ENCODE data around the gene OCLN.
"Not testable (repeated sequence)": the region's sequence is repeated elsewhere in the genome, so short reads cannot be mapped to it uniquely, and the experiment has no call there.

OCLN gene, protein sequence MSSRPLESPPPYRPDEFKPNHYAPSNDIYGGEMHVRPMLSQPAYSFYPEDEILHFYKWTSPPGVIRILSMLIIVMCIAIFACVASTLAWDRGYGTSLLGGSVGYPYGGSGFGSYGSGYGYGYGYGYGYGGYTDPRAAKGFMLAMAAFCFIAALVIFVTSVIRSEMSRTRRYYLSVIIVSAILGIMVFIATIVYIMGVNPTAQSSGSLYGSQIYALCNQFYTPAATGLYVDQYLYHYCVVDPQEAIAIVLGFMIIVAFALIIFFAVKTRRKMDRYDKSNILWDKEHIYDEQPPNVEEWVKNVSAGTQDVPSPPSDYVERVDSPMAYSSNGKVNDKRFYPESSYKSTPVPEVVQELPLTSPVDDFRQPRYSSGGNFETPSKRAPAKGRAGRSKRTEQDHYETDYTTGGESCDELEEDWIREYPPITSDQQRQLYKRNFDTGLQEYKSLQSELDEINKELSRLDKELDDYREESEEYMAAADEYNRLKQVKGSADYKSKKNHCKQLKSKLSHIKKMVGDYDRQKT

DNA sequence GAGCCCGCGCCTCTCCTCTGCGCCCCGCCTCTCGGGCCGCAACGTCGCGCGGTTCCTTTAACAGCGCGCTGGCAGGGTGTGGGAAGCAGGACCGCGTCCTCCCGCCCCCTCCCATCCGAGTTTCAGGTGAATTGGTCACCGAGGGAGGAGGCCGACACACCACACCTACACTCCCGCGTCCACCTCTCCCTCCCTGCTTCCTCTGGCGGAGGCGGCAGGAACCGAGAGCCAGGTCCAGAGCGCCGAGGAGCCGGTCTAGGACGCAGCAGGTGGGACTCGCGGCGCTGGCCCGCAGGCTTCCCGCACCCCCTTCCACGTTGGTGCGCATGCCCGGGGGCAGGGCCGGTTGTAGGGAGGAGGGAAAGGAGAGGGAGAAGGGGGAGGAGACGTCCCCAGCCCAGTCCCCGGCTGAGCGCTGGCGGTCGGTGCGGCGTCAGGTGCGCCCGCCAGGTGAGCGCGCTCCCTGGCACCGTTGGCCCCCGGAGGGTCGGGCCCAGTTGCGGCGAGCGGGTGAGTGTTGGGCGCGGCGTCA lies at the start of gene OCLN:
OCLN (plus strand) TSS at position 400 of the 532 bp plus-strand sequence. CDS start 11,455 bp downstream, outside the sequence.
- DNase-seq (ENCODE audit: low spot score): peak; percentile 75

DNA sequence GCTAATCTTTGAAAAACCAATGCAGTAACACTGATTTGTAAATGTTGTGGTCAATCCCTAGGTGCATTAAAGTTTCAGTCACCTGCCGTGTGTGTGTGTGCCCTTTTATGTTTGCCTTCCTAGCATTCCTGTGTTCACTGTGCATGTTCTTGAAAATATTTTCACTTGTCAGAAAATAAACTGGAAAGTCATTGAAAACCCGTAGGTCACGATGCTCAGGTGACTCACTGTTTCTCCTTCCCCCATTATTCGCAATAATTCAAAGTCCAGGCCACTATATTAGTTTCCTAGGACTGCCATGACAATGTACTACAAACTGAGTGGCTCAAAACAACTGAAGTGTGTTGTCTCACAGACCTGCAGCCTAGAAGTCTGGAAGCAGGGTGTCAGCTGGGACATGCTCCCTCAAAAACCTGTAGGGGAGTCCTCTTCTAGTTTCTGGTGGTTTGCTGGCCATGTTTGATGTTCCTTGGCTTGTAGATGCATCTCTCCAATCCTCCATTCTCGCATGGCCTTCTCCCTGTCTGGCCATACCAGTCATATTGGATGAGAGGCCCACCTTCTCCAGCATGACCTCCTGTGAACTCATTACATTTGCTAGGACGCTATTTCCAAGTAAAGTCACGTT lies 48.3 kb upstream of the OCLN start:
- no peak for DNase-seq (ENCODE audit: low spot score)

DNA sequence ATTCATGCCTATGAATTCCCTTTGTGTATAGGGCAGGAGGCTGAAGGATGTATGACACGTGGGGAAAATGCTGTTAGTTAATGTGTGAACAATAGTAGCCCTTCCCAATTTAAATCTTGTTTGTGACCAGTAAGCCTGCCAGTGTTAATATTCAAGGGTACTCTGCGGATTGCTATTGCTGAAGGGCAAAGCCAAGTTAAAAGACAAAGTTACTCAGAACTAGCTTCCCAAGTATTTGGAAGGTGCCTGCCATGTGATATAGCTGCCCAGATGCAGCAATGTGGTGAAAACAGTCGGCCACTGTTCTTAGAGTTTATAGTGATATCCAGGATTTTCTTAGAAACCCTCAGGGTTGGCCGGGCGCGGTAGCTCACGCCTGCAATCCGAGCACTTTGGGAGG lies 43.1 kb upstream of the OCLN start:
- no peak for DNase-seq (ENCODE audit: low spot score)

DNA sequence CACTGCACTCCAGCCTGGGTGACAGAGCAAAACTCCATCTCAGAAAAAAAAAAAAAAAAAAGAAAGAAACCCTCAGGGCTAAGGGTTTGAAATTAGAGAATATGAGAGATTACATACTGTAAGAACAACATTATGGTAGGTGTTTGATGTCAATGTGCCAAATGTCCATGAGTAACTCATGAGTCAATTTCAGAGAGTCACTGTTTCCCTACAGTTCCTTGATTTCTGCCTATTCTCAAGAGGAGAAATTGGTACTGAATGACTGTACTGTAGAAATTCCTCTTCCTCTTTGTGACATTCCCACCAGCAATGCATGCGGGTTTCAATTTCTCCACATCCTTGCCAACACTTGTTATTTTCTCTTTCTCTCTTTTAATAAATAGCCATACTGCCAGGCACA lies 42.5 kb upstream of the OCLN start:
- DNase-seq (ENCODE audit: low spot score): no peak

DNA sequence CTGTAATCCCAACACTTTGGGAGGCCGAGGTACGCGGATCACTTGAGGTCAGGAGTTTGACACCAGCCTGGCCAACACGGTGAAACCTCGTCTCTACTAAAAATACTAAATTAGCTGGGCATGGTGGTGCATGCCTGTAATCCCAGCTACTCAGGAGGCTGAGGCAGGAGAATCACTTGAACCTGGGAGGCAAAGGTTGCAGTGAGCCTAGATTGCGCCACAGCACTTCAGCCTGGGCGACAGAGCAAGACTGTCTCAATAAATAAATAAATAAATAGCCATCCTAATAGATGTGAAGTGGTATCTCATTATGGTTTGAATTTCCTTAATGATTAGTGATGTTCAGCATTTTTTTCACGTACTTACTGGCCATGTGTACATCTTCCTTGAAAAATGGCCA lies 42.1 kb upstream of the OCLN start:
- DNase-seq (ENCODE audit: low spot score): not testable (repeated sequence)

DNA sequence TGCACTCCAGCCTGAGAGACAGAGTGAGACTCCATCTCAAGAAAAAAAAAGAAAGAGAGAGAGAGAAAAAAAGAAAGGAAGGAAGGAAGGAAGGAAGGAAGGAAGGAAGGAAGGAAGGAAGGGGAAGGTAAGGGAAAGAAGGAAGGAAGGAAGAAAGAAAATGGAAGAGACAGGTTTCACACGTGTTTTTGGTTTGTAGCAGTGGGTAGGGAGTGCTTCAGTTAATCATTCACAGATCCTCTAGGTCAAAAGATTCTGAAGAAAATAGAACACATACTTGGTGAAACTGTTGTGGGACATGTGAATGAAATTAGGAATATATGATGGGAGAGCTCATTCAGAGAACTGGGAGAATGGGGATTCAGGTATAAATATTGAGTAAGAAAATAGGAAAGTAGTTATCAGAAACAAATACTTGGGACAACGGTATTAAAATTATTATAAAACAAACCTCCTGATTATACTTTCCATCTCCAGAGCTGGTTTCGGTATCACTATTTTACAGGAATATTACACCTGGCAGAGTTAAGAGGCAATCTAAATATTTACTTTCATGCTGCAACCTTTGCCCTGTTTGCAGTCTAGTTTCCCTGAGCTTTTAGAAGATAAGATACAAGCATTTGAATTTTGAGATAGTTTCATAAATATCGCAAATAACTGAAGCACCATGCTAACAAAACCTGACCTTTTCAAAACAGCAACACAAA lies 40.5 kb upstream of the OCLN start:
- DNase-seq (ENCODE audit: low spot score): no peak

DNA sequence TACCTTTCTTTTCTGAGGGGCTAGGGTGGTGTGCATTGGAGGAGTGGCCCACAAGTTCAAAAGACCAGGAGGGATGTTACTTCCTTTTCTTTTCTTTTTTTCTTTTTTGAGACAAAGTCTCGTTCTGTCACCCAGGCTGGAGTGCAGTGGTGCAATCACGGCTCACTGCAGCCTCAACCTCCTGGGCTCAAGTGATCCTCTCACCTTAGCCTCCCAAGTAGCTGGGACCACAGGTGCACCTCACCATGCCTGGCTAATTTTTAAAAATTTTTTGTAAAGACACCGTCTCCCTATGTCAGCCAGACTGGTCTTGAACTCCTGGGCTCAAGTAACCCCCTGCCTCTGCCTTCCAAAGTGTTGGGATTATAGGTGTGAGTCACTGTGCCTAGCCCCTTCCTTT lies 39.1 kb upstream of the OCLN start:
- not testable (repeated sequence) for DNase-seq (ENCODE audit: low spot score)

DNA sequence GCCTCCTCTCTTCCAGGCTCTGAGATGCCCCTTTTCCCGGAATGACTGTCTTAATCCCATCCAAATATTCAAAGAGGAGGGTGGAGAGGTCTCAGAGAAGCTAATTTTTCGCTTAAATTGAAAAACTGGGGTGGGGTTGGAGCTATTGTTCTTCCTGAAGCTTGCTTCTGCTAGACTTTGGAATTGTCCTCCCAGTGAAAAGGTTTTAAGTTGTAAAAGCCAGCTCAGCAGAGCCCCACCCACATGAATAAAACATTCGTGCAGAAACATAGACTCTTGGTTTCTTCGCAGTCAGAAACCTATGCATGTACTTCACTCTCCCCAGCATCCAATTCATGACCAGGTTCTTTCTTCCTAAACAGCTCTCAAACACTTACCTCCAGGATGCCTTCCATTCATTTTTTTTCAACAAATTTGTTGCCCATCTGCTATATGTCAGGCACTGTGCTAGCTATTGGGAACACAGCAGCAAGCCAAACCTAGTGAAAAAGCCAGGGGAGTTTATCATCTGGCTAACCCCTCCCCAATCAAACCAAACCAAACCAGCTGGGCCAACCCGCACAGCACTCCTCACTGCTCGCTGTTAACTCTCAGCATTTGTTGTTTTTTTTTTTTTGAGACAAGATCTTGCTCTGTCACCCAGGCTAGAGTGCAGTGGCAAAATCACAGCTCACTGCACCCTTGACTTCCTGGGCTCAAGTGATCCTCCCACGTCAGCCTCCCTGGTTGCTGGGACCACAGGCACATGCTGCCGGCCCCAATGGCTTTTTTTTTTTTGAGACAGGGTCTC lies 37.9 kb upstream of the OCLN start:
- no peak for DNase-seq (ENCODE audit: low spot score)

DNA sequence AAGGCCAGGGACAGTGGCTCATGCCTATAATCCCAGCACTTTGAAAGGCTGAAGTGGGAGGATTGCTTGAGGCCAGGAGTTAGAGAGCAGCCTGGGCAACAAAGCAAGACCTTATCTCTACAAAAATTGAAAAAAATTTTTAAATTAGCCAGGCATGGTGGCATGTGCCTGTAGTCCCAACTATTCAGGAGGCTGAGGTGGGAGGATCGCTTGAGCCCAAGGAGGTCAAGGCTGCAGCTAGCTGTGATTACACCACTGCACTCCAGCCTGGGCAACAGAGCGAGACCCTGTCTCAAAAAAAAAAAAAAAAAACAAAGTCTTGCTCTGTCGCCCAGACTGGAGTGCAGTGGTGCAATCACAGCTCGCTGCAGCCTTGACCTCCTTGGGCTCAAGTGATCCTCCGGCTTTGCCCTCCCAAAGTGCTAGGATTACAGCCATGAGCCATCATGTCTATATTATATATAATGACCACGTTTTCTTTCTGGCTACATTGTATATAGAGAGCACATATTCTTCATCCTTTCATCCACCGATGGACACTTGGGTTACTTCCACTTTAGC lies 37.1 kb upstream of the OCLN start:
- not testable (repeated sequence) for DNase-seq (ENCODE audit: low spot score)

DNA sequence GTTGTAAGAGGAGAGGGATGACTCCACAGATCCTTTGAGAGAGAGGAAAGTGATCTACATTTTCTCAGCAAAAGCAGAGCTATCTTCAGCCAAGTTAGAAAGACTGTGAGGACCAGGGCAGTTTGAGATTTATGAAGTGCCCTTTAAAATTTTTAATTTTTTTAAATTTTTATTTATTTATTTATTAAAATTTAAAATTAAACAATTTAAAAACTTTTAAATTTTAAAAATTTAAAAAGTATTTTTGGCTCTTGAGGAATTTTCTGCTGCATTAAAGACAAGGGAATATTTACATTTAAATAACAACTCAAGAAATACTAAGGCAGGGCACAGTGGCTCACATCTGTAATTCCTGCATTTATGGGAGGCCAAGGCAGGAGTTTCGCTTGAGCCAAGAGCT lies 30.4 kb upstream of the OCLN start:
- no peak for DNase-seq (ENCODE audit: low spot score)

DNA sequence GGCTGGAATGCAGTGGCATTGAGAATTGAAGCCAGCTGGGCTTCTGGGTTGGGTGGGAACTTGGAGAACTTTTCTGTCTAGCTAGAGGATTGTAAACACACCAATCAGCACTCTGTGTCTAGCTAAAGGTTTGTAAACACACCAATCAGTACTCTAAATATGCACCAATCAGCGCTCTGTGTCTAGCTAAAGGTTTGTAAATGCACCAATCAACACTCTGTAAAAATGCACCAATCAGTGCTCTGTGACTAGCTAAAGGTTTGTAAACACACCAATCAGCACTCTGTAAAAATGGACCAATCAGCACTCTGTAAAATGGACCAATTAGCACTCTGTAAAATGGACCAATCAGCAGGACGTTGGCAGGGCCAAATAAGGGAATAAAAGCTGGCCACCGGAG lies 26.2 kb upstream of the OCLN start:
- DNase-seq (ENCODE audit: low spot score): not testable (repeated sequence)

DNA sequence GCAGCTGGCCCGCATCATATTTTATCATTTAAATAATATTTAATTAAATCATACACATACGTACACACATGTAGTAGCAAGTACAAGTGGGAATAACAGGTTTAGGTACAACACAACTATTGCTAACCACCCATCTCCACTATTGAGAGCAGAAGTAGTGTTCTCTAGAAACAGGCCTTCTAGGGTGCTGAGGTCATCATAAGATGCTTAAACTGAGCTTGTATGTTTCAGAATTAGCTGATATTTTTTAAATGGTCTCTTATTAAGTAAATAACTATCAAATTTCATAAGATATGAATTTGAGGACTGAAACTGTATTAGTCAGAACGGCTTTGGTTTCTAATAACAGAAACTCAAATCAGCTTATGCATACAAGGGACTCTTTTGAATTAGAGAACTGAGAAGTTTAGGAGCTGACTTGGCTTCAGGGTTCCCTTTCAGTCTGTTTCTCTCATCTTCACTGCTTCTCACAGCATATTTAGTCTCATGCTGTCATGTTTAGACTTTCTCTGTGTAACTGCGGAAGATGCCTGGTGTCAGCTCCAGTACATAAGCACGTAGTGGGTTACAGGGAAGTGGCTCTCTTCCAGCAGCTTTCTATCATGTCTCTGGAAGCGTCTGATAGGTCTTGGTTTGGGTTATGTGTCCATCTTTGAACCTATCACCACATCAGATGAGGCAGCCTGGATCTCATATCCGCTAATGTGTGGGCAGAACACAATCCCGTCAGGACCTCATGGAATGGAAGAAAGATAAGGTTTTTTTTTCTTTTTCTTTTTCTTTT lies 25.0 kb upstream of the OCLN start:
- no peak for DNase-seq (ENCODE audit: low spot score)

DNA sequence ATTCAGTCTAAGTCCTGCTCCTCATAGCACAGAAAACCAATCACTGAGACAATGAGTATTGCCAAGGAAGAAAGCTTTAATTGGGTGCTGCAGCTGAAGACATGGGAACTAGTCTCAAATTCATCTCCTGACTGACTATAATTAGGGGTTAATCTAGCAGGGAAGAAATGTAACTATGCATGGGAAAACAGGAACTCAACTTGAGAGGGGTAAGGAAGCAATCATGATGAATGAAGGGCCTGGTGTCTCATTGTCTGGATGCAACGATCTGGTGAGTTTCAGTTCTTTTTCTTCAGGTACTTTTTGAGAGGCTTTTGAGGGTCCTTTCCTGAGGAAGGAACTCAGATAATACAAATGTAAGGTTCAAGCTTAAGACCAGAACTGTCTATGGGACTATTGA lies 24.0 kb upstream of the OCLN start:
- no peak for DNase-seq (ENCODE audit: low spot score)

DNA sequence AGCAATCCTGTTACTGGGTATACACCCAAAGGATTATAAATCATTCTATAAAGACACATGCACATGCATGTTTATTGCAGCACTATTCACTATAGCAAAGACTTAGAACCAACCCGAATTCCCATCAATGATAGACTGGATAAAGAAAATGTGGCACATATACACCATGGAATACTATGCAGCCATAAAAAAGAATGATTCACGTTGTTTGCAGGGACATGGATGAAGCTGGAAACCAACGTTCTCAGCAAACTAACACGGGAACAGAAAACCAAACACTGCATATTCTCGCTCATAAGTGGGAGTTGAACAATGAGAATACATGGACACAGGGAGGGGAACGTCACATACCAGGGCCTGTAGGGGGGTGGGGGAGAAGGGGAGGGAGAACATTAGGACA lies 21.1 kb upstream of the OCLN start:
- DNase-seq (ENCODE audit: low spot score): not testable (repeated sequence)

DNA sequence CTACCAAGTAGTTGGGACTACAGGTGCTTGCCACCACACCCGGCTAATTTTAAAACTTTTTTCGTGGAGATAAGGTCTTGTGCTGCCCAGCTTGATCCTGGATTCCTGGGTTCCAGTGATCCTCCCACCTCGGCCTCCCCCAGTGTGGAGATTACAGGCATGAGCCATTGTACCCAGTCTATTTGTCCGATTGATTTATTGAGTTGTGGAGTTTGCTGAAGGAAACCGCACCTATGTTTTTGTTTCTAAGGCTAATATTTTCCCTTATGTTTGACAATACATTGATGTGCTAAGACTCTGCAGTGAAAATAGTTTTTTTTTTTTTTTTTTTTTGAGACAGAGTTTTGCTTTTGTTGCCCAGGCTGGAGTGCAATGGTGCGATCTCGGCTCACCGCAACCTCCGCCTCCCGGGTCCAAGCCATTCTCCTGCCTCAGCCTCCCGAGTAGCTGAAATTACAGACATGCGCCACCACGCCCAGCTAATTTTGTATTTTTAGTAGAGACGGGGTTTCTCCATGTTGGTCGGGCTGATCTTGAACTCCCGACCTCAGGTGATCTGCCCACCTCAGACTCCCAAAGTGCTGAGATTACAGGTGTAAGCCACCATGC lies 20.0 kb upstream of the OCLN start:
- not testable (repeated sequence) for DNase-seq (ENCODE audit: low spot score)

DNA sequence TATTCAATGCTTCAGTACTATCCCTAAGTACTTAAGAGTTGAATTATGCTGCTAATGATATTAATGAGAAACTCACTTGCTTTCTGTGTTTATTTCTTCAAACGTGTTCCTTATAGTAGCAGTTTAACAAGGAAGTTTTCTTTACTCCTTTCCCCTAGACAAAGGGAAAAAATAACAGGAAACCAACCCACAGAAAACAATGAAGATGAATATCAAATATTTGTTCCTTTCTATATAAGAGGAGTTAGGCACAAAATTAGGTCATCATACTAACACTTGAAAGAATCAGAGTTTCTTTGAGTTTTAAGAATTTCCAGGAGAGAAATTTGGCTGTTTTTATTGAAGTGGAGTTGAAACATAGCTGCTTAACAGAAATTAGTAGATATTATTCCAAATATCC lies 15.4 kb upstream of the OCLN start:
- no peak for DNase-seq (ENCODE audit: low spot score)

DNA sequence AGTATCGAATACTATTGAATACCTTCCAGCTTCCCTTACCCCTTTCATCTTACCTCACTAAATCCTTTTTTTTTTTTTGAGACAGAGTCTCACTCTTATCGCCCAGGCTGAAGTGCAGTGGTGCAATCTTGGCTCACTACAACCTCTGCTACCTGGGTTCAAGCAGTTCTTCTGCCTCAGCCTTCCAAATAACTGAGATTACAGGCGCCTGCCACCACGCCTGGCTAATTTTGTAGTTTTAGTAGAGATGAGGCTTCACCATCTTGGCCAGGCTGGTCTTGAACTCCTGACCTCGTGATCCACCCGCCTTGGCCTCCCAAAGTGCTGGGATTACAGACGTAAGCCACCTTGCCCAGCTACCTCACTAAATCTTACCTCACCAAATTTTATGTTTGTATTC lies 14.3 kb upstream of the OCLN start:
- not testable (repeated sequence) for DNase-seq (ENCODE audit: low spot score)

DNA sequence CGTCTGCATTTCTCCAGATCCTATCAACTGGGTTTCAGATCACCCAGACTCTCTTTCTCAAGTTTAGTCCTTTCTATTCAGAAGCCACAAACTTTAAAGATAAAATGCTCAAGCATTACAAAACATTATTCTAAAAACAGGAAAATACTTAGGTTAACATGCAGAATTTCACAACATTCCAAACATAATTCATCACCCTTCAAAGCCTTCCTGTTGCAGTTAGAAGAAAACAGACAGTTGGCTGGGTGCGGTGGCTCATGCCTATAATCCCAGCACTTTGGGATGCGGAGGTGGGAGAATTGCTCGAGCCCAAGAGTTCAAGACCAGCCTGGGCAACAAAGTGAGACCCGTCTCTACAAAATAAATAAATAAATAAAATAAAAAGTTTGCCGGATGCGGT lies 7.7 kb upstream of the OCLN start:
- no peak for DNase-seq (ENCODE audit: low spot score)

DNA sequence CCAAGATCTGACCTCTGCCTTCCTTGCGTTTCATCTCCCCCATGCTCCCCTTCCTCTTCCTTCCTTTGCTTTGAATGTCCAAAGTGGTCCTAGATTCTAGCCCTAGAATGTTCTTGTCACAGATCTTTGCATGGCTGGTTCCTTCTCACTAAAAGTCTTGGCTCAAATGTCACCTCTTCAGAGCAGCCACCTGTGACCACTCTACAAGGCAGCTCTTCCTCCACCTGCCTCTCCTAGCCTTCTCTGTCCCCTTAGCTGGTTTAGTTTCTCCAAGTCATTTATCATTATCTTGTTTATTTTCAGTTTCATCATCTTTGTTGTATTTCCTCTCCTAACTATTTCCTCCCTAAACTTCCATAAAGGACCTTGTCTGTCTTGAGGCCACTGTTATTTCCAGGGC lies 7.1 kb upstream of the OCLN start:
- DNase-seq (ENCODE audit: low spot score): no peak

DNA sequence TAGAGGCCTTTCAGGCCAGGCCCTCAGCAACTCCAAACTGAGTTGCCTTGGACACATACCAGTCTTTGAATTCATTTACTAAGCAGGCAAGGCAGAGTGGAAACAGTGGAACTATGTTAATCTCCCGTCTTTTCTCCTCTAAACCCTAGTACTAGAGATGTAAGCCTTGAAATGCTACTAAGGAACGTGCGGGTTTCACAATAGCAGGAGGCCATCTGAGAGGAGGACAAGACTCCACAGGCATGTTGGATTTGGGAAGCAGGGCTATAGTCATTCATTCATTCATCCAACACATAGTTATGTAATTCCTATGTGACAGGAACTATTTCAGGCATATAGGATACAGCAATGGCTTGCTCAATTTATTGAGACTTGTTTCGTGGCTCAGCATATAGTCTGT lies 3.3 kb upstream of the OCLN start:
- no peak for DNase-seq (ENCODE audit: low spot score)

Measured in D341Med (cell line).